A549 treated with GW870086 at 1 μM for 4 hours (cell line): Measurements from ENCODE around the gene ONECUT2. TPM values are rescaled to one million over a fixed set of nuclear protein-coding genes. Genes with fewer than 3 reads are reported as not detected.

Experiments used
- total RNA-seq: library from RNA; stranded (reverse); fragments of 200-300 nt; extraction: Qiagen RNA extraction; gene quantifications from 5 replicates; pipeline ENCODE4 v1.2.3, GENCODE V29; 2022; ENCODE audit warnings: low read depth

Gene ONECUT2
- 0.25 to 0.61 TPM (median 0.34 TPM) in 5 replicates for total RNA-seq

GRCh38 chr18:57434536-57435494 is at the start of gene ONECUT2:
ONECUT2 (plus strand) TSS chr18:57435374; CDS start chr18:57435717, 343 bp downstream.

Other genes with a start within 250 kb of the ONECUT2 start
- not detected in 5 replicates for gene ST8SIA3, start 82.8 kb upstream of the ONECUT2 start, total RNA-seq
- gene FECH, start 151.3 kb downstream of the ONECUT2 start, total RNA-seq: 33.0 to 40.0 TPM (median 37.2 TPM) in 5 replicates
- gene NARS1, start 186.5 kb downstream of the ONECUT2 start, total RNA-seq: 73.4 to 127 TPM (median 79.9 TPM) in 5 replicates